NCI-H128 (cell line): ENCODE data around the gene ARSG.

Experiments
- DNase-seq: peaks from one replicate; lab custom pipeline; 2025; ENCODE audit not compliant: unreplicated experiment; lab: John Stamatoyannopoulos, UW

ARSG gene

GRCh38 chr17:68446626-68447041 is 155.3 kb downstream of the ARSG start:
- no peak for DNase-seq

GRCh38 chr17:68449021-68449739 is 157.9 kb downstream of the ARSG start:
- no peak for DNase-seq

- no peak for DNase-seq
These were observed 159.1 kb downstream of the ARSG start for GRCh38 chr17:68450391-68450790.

GRCh38 chr17:68450801-68451200 is 159.5 kb downstream of the ARSG start:
- DNase-seq: no peak

GRCh38 chr17:68451670-68452354 is 160.5 kb downstream of the ARSG start:
- DNase-seq: no peak

GRCh38 chr17:68452724-68453290 is 161.5 kb downstream of the ARSG start:
- DNase-seq: no peak

- no peak for DNase-seq
These were observed 162.8 kb downstream of the ARSG start for GRCh38 chr17:68453991-68454665.

GRCh38 chr17:68455901-68456338 is 164.6 kb downstream of the ARSG start:
- no peak for DNase-seq

- DNase-seq: no peak
These were observed 165.3 kb downstream of the ARSG start for GRCh38 chr17:68456339-68457167.

- DNase-seq: no peak
These were observed 165.9 kb downstream of the ARSG start, which contains the start of gene WIPI1 for GRCh38 chr17:68457168-68457538. TSS of gene WIPI1 (minus strand) at chr17:68457496. CDS start at chr17:68457421, 75 bp downstream.

- peak; percentile 86 for DNase-seq
These were observed 166.4 kb downstream of the ARSG start for GRCh38 chr17:68457539-68458259.

GRCh38 chr17:68458260-68459036 is 167.2 kb downstream of the ARSG start:
- DNase-seq: no peak

GRCh38 chr17:68459037-68459639 is 167.8 kb downstream of the ARSG start:
- DNase-seq: no peak

- DNase-seq: no peak
These were observed 168.9 kb downstream of the ARSG start for GRCh38 chr17:68460146-68460545.

GRCh38 chr17:68460715-68461114 is 169.4 kb downstream of the ARSG start:
- no peak for DNase-seq

- no peak for DNase-seq
These were observed 169.8 kb downstream of the ARSG start for GRCh38 chr17:68461122-68461539.

GRCh38 chr17:68461589-68461988 is 170.3 kb downstream of the ARSG start:
- DNase-seq: no peak

- DNase-seq: peak; percentile 72
These were observed 171.3 kb downstream of the ARSG start for GRCh38 chr17:68462381-68463210.
